HG03575 (cell line): ENCODE results near the gene ZNF438.

Experiments
- ATAC-seq: cut with Tn5 transposase; IDR thresholded peaks from one replicate; pipeline ENCODE4 v1.9.1; 2021; ENCODE audit not compliant: unreplicated experiment, insufficient number of reproducible peaks, low FRiP score; ENCODE audit errors: extremely low read depth

ZNF438 gene

GRCh38 chr10:31018962-31019361 is 12.7 kb downstream of the ZNF438 start:
- no peak for ATAC-seq

GRCh38 chr10:31018356-31018750 is 13.3 kb downstream of the ZNF438 start:
- ATAC-seq: no peak

- ATAC-seq: no peak
Measured at GRCh38 chr10:31017534-31018355, 13.9 kb downstream of the ZNF438 start.

GRCh38 chr10:31014161-31014875 is 17.3 kb downstream of the ZNF438 start:
- ATAC-seq: no peak

GRCh38 chr10:31013331-31013730 is 18.3 kb downstream of the ZNF438 start:
- ATAC-seq: no peak

- ATAC-seq: no peak
Measured at GRCh38 chr10:31011665-31012022, 20.0 kb downstream of the ZNF438 start.

GRCh38 chr10:31011017-31011664 is 20.5 kb downstream of the ZNF438 start:
- no peak for ATAC-seq

- no peak for ATAC-seq
Measured at GRCh38 chr10:31010062-31010461, 21.6 kb downstream of the ZNF438 start.

GRCh38 chr10:31005895-31006294 is 25.8 kb downstream of the ZNF438 start:
- ATAC-seq: no peak

GRCh38 chr10:31004611-31005193 is 27.0 kb downstream of the ZNF438 start:
- ATAC-seq: no peak

- ATAC-seq: no peak
Measured at GRCh38 chr10:31001740-31002139, 29.9 kb downstream of the ZNF438 start.

- no peak for ATAC-seq
Measured at GRCh38 chr10:31000867-31001266, 30.8 kb downstream of the ZNF438 start.

- ATAC-seq: no peak
Measured at GRCh38 chr10:31000071-31000782, 31.4 kb downstream of the ZNF438 start.

- no peak for ATAC-seq
Measured at GRCh38 chr10:30999070-30999712, 32.5 kb downstream of the ZNF438 start.

GRCh38 chr10:30997536-30998235 is 34.0 kb downstream of the ZNF438 start:
- no peak for ATAC-seq

GRCh38 chr10:30996481-30997005 is 35.1 kb downstream of the ZNF438 start:
- no peak for ATAC-seq

GRCh38 chr10:30995081-30995770 is 36.4 kb downstream of the ZNF438 start:
- no peak for ATAC-seq
